ENCODE measurements around the gene TARM1. TPM values are rescaled to one million over a fixed set of nuclear protein-coding genes. Genes with fewer than 3 reads are reported as not detected.

TARM1 gene
- total and polyA plus RNA-seq, 2 of the 4 experiments (the other 2 are of a cell fraction), result not detected

GRCh38 chr19:54099190-54099902 lies 18.2 kb upstream of the TARM1 start:
- H3K9me3 ChIP-seq (ENCODE audit: control insufficient read depth, insufficient read depth, low read length), result no peaks in the 10 kb centered on the region
- H2AK5ac ChIP-seq (ENCODE audit: low read depth, low read length), result no peak overlapping the region
- POLR2A ChIA-PET (ENCODE audit: unreplicated experiment), result no interaction called here
- dilution Hi-C loops (cut with HindIII; ENCODE audit: low sequenced_read_pairs, unreplicated experiment), result no loop called here
- ATAC-seq (ENCODE audit: low read depth) (no peak), DNase-seq (no peak)
- no peak overlapping the region for H3K23ac ChIP-seq (ENCODE audit: low read depth, low read length)
- H2BK15ac ChIP-seq (ENCODE audit: low read depth, low read length), result no peak overlapping the region
- intact Hi-C loops (cut with micrococcal nuclease), result loop anchor here (5.0 to 10.0 kb wide), 2 partner anchors 292 to 765 kb away; partner anchors contain the start of gene ZNF845
- no peak overlapping the region for H3K4me3 ChIP-seq (ENCODE audit: insufficient read depth, low read depth, low read length)
- H3K56ac ChIP-seq (ENCODE audit: extremely low read depth, insufficient read depth, low read length), result no peak overlapping the region
- no peaks in the 10 kb centered on the region for H3K9me1 ChIP-seq (ENCODE audit: insufficient read depth, low read length)
- H2BK5ac ChIP-seq (ENCODE audit: low read depth, low read length, poor library complexity, severe bottlenecking), result no peak overlapping the region
- no peaks in the 10 kb centered on the region for H3K36me3 ChIP-seq (ENCODE audit: control insufficient read depth, insufficient read depth, low read length)
- WGBS, 2 experiments (ENCODE audit: extremely low coverage in 2 of 2, insufficient read length in 1 of 2), result no CpG with 5 or more reads among the region's 12 CpGs
- no peak overlapping the region for H4K91ac ChIP-seq (ENCODE audit: insufficient read depth, low read depth, low read length)
- H2BK120ac ChIP-seq (ENCODE audit: low read depth, low read length), result no peak overlapping the region
- no peak overlapping the region for H3K27ac ChIP-seq (ENCODE audit: insufficient read depth, low read length)
- peaks cover 6% of the 10 kb centered on the region for H3K4me1 ChIP-seq (ENCODE audit: control insufficient read depth, insufficient read depth, low read length)
- no peak overlapping the region for H3K14ac ChIP-seq (replicated peaks; ENCODE audit: low read depth, low read length)
- H2BK20ac ChIP-seq (ENCODE audit: low read depth, low read length), result no peak overlapping the region
- CTCF ChIA-PET, result interaction anchor here (0.7 kb wide), 1 partner anchor 128 kb away, joined by 3 read pairs; no protein-coding TSS in a partner anchor
- H2AFZ ChIP-seq (replicated peaks; ENCODE audit: low read length, poor library complexity), result no peak overlapping the region
- H3K79me1 ChIP-seq (ENCODE audit: low read depth in 1 of 2, low read length in 2 of 2), result peaks cover 4 to 13% of the 10 kb centered on the region in 2 experiments
- BruUV-seq (replicated peaks), result no TSS peak
- no peaks in the 10 kb centered on the region for H4K20me1 ChIP-seq (ENCODE audit: insufficient read depth, low read length)
- no peak overlapping the region for H3K4ac ChIP-seq (ENCODE audit: low read depth, low read length)
- no peak overlapping the region for H3K4me2 ChIP-seq (ENCODE audit: low read depth, low read length)
- H3K18ac ChIP-seq (ENCODE audit: low read depth, low read length), result no peak overlapping the region
- no peak overlapping the region for H2AK9ac ChIP-seq (replicated peaks; ENCODE audit: low read depth, low read length, poor library complexity)
- peaks cover 3% of the 10 kb centered on the region; the same call in 1 of the 2 replicates for H3K27me3 ChIP-seq (ENCODE audit: control insufficient read depth, insufficient read depth, low read length)
- H4K5ac ChIP-seq (ENCODE audit: low read depth, low read length), result no peak overlapping the region
- no peak overlapping the region for H4K8ac ChIP-seq (ENCODE audit: low read depth in 2 of 2, low read length in 2 of 2)
- TF ChIP-seq MAFK (IDR thresholded peaks at IDR 0.05; ENCODE audit: low read depth, low read length) (no peak), RCOR1 (IDR thresholded peaks at IDR 0.05; ENCODE audit: insufficient replicate concordance, low read length) (no peak), CEBPB (IDR thresholded peaks at IDR 0.05; ENCODE audit: low read depth, low read length) (no peak), FOS (IDR thresholded peaks at IDR 0.05; ENCODE audit: low read depth, low read length) (no peak), NFE2L2 (IDR thresholded peaks at IDR 0.05; ENCODE audit: low read depth, low read length) (no peak), SMC3 (IDR thresholded peaks at IDR 0.05; ENCODE audit: low read depth, low read length) (no peak), RFX5 (IDR thresholded peaks at IDR 0.05; ENCODE audit: low read depth, low read length) (no peak), MAZ (IDR thresholded peaks at IDR 0.05; ENCODE audit: borderline replicate concordance, low read depth, low read length) (no peak), BHLHE40 (IDR thresholded peaks at IDR 0.05; ENCODE audit: low read depth, low read length) (no peak), MXI1 (IDR thresholded peaks at IDR 0.05; ENCODE audit: borderline replicate concordance, low read depth, low read length) (no peak), RAD21 (IDR thresholded peaks at IDR 0.05; ENCODE audit: low read length) (no peak), POLR2A (IDR thresholded peaks at IDR 0.05; ENCODE audit: low read depth, low read length) (no peak), CHD1 (IDR thresholded peaks at IDR 0.05; ENCODE audit: low read depth, low read length) (no peak)
- TF ChIP-seq, protein P1, sequence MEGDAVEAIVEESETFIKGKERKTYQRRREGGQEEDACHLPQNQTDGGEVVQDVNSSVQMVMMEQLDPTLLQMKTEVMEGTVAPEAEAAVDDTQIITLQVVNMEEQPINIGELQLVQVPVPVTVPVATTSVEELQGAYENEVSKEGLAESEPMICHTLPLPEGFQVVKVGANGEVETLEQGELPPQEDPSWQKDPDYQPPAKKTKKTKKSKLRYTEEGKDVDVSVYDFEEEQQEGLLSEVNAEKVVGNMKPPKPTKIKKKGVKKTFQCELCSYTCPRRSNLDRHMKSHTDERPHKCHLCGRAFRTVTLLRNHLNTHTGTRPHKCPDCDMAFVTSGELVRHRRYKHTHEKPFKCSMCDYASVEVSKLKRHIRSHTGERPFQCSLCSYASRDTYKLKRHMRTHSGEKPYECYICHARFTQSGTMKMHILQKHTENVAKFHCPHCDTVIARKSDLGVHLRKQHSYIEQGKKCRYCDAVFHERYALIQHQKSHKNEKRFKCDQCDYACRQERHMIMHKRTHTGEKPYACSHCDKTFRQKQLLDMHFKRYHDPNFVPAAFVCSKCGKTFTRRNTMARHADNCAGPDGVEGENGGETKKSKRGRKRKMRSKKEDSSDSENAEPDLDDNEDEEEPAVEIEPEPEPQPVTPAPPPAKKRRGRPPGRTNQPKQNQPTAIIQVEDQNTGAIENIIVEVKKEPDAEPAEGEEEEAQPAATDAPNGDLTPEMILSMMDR (conservative IDR thresholded peaks at IDR 0.05; ENCODE audit: low read depth, low read length), result no peak
- TF ChIP-seq, protein P2, sequence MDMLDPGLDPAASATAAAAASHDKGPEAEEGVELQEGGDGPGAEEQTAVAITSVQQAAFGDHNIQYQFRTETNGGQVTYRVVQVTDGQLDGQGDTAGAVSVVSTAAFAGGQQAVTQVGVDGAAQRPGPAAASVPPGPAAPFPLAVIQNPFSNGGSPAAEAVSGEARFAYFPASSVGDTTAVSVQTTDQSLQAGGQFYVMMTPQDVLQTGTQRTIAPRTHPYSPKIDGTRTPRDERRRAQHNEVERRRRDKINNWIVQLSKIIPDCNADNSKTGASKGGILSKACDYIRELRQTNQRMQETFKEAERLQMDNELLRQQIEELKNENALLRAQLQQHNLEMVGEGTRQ (IDR thresholded peaks at IDR 0.05; ENCODE audit: low read depth, low read length), result no peak
- TF ChIP-seq, protein P3, sequence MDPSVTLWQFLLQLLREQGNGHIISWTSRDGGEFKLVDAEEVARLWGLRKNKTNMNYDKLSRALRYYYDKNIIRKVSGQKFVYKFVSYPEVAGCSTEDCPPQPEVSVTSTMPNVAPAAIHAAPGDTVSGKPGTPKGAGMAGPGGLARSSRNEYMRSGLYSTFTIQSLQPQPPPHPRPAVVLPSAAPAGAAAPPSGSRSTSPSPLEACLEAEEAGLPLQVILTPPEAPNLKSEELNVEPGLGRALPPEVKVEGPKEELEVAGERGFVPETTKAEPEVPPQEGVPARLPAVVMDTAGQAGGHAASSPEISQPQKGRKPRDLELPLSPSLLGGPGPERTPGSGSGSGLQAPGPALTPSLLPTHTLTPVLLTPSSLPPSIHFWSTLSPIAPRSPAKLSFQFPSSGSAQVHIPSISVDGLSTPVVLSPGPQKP (IDR thresholded peaks at IDR 0.05; ENCODE audit: borderline replicate concordance, low read depth, low read length), result no peak
- H3K9ac ChIP-seq (ENCODE audit: low read depth, low read length), result no peak overlapping the region
- in situ Hi-C loops (cut with MboI; ENCODE audit: low sequenced_read_pairs), result no loop called here

All from IMR-90 (cell line).